ENCODE data around the gene ACOT11.

The ACOT11 gene

DNA sequence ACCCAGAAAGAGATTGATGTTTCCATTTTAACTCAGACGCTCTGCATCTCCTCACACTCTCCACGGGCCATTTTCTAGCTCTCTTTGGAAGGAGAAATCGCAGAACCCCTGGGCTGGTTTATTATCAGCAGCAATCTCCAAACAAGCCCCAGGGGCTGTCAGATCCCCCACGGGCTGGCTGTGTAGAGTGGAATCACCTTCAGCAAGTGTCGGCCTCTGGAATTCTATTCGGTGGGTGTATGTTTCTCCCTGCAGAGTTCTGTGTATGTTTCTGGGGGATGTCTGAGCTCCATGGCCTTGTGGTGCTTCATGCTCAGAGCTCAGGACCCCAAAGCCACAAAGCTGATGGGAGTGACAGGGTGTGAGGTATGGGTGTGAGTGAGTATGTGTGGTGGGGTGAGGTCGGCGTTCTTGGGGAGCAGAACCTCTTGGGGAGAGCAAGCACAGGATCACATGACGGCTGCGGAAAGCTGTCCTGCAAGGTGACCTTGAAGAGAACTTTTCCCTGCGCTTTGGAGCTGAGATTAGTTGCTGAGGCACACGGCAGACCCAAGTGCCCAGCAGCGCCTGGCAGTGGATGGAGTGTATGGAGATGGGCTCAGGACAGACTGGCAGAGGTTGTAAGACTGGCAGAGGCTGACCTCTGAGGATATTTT lies 489 bp downstream of the ACOT11 start:
- ChIA-PET POLR2A (no interaction called here), CTCF (interaction anchor here (0.8 to 1.9 kb wide), 7 partner anchors 9 to 477 kb away, joined by 3 to 6 read pairs (median 4); no protein-coding TSS in a partner anchor)
- DNase-seq (ENCODE audit: low read depth, low spot score): no peak
- H3K4me3 ChIP-seq (ENCODE audit: low read depth, low read length): no peak overlapping the region
- TF ChIP-seq, protein P1, sequence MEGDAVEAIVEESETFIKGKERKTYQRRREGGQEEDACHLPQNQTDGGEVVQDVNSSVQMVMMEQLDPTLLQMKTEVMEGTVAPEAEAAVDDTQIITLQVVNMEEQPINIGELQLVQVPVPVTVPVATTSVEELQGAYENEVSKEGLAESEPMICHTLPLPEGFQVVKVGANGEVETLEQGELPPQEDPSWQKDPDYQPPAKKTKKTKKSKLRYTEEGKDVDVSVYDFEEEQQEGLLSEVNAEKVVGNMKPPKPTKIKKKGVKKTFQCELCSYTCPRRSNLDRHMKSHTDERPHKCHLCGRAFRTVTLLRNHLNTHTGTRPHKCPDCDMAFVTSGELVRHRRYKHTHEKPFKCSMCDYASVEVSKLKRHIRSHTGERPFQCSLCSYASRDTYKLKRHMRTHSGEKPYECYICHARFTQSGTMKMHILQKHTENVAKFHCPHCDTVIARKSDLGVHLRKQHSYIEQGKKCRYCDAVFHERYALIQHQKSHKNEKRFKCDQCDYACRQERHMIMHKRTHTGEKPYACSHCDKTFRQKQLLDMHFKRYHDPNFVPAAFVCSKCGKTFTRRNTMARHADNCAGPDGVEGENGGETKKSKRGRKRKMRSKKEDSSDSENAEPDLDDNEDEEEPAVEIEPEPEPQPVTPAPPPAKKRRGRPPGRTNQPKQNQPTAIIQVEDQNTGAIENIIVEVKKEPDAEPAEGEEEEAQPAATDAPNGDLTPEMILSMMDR (IDR thresholded peaks at IDR 0.05; ENCODE audit: insufficient read depth, low read length, missing control alignments): no peak

DNA sequence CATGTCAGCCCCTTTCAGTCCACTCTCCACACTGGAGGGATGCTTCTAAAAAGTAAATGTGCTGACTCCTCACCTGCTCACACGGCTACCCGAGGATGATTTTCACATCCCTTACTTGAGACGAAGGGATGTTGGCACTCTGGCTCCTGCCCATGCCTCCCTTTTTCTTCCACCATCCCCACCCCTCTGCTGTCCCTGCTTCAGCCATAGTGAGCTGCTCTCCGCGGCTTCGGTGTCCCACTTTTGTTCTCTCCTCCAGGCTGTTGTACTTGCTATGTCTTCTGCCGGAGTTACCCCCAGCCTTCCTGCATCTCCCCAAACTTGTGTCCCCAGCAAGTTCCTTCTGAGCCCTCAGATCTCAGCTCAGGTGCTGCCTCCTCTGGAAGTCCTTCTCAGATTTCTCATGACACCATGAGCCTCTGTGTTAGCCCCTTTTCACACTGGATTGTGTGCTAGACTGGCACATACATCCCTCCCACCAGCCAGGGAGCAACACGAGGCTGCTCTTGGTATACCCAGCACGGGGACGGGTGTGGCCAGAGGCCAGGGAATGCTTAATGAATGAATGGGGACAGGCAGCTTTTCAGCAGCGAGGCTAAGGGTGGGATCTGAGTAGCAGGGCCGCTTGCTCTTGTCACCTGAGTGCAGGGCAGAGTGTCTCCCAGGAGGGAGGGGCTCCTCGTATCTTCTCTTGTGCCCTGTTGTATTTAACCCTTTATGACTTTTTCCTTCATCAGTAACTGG lies 1.3 kb downstream of the ACOT11 start:
- ChIA-PET POLR2A (no interaction called here), CTCF (interaction anchor here (0.8 to 1.4 kb wide), 3 partner anchors 8 to 25 kb away, joined by 3 to 4 read pairs (median 3); no protein-coding TSS in a partner anchor)
- H3K4me3 ChIP-seq (ENCODE audit: low read depth, low read length): no peak overlapping the region
- TF ChIP-seq, protein P1 (IDR thresholded peaks at IDR 0.05; ENCODE audit: insufficient read depth, low read length, missing control alignments): no peak
- DNase-seq (ENCODE audit: low read depth, low spot score): no peak

- POLR2A ChIA-PET: no interaction called here
- TF ChIP-seq, protein P1 (IDR thresholded peaks at IDR 0.05; ENCODE audit: insufficient read depth, low read length, missing control alignments): no peak
- DNase-seq (ENCODE audit: low read depth, low spot score): no peak
- no peak overlapping the region for H3K4me3 ChIP-seq (ENCODE audit: low read depth, low read length)
- CTCF ChIA-PET: interaction anchor here (0.8 kb wide), 1 partner anchor 479 kb away, joined by 3 read pairs; no protein-coding TSS in a partner anchor
Measured at GRCh38 chr1:54551891-54552290, 3.9 kb downstream of the ACOT11 start.

DNA sequence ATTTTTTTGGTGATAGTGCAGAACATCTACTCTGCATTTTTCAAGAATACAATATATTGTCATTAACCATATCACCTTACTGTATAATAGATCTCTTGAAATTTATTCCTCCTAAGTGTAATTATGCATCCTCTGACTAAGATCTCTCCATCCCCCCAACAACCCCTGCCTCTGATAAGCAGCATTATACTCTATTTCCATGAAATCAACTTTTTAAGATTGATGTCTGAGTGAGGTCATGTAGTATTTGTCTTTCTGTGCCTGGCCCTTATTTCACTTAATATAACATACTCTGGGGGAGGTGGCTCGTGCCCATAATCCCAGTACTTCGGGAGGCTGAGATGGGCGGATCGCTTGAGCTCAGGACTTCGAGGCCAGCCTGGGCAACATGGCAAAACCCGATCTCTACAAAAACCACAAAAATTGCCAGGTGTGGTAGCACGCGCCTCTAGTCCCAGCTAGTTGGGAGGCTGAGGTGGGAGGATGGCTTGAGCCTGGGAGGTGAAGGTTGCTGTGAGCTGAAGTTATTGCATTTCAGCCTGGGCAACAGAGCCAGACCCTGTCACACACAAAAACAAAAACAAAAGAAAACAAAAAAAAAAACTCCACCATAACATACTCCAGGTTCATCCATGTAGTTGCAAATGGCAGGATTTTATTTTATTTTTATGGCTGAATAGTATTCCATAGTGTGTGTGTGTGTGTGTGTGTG lies 5.7 kb downstream of the ACOT11 start:
- no peak overlapping the region for H3K4me3 ChIP-seq (ENCODE audit: low read depth, low read length)
- POLR2A ChIA-PET: no interaction called here
- TF ChIP-seq, protein P1 (IDR thresholded peaks at IDR 0.05; ENCODE audit: insufficient read depth, low read length, missing control alignments): no peak
- CTCF ChIA-PET: interaction anchor here (0.6 kb wide), 1 partner anchor 41 kb away, joined by 3 read pairs; no protein-coding TSS in a partner anchor
- no peak for DNase-seq (ENCODE audit: low read depth, low spot score)

- TF ChIP-seq, protein P1 (IDR thresholded peaks at IDR 0.05; ENCODE audit: insufficient read depth, low read length, missing control alignments): no peak
- H3K4me3 ChIP-seq (ENCODE audit: low read depth, low read length): no peak overlapping the region
- no peak for DNase-seq (ENCODE audit: low read depth, low spot score)
- ChIA-PET POLR2A (no interaction called here), CTCF (interaction anchor here (0.6 kb wide), 1 partner anchor 18 kb away, joined by 3 read pairs; no protein-coding TSS in a partner anchor)
Measured at GRCh38 chr1:54556110-54556509, 8.1 kb downstream of the ACOT11 start.

Measured in AG04449 (cell line).